AG10803 (cell line): ENCODE results near the gene CYTH3.

Source experiments
- DNase-seq: peaks from one replicate; pipeline ENCODE4 v3.0.0; 2010; ENCODE audit warnings: low read depth
- H3K4me3 ChIP-seq: 2 replicates; pipeline ENCODE4 v1.5.1; 2011; ENCODE audit warnings: mild to moderate bottlenecking, low read length, control low read depth
- TF ChIP-seq, protein P1 (sequence below): conservative IDR thresholded peaks from 2 replicates; pipeline ENCODE4 v1.5.1; 2011; ENCODE audit warnings: mild to moderate bottlenecking, low read length, control low read depth, inconsistent platforms

CYTH3 gene

GRCh38 chr7:6165521-6166320, 106.7 kb downstream of the CYTH3 start:
- DNase-seq = no peak
- TF ChIP-seq, protein P1, sequence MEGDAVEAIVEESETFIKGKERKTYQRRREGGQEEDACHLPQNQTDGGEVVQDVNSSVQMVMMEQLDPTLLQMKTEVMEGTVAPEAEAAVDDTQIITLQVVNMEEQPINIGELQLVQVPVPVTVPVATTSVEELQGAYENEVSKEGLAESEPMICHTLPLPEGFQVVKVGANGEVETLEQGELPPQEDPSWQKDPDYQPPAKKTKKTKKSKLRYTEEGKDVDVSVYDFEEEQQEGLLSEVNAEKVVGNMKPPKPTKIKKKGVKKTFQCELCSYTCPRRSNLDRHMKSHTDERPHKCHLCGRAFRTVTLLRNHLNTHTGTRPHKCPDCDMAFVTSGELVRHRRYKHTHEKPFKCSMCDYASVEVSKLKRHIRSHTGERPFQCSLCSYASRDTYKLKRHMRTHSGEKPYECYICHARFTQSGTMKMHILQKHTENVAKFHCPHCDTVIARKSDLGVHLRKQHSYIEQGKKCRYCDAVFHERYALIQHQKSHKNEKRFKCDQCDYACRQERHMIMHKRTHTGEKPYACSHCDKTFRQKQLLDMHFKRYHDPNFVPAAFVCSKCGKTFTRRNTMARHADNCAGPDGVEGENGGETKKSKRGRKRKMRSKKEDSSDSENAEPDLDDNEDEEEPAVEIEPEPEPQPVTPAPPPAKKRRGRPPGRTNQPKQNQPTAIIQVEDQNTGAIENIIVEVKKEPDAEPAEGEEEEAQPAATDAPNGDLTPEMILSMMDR = no peak
- no peak overlapping the region for H3K4me3 ChIP-seq

- DNase-seq = no peak
- H3K4me3 ChIP-seq = no peak overlapping the region
- TF ChIP-seq, protein P1 = no peak
Measured at GRCh38 chr7:6165075-6165474, 107.3 kb downstream of the CYTH3 start.

DNA sequence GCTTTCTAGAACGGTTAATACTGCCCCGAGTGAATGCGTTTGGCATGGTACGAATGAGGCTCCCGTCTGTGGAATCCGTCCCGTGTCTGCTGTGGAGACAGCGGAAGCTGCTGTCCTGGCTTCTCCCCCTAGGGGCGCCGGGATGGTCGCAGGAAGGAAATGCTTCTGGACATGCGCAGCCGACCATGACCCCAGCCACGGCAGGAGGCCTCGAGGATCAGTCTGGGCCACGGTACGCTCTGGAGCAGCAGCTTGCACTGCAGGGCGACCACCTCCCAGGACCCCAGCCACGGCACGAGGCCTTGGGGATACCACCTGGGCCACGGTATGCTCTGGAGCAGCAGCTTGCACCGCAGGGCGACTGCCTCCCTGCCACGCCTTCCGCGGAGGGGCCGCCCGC, 107.9 kb downstream of the CYTH3 start:
- H3K4me3 ChIP-seq = no peak overlapping the region
- DNase-seq = no peak
- TF ChIP-seq, protein P1 = no peak

DNA sequence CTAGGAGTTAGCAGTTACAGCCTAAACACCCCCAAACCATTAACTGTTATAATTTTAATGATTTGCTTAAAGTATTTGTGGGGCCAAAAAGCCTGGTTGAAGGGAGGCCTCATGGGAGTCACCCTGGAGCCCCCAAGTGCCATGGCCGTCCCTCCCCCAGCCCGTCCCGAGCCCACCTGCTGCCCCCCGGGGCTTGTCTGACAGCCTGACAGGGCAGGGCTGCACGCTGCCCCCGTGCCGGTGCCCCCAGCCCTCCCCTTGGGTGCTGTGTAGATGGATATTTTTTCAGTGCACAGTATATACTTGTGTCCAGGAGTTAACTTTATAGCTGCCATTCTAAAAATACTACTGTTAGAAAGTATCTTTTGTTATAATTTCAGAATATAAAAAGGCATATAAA, 108.4 kb downstream of the CYTH3 start:
- no peak overlapping the region for H3K4me3 ChIP-seq
- TF ChIP-seq, protein P1 = no peak
- no peak for DNase-seq

- H3K4me3 ChIP-seq = no peak overlapping the region
- TF ChIP-seq, protein P1 = no peak
- no peak for DNase-seq
Measured at GRCh38 chr7:6163402-6163801, 109.0 kb downstream of the CYTH3 start.

DNA sequence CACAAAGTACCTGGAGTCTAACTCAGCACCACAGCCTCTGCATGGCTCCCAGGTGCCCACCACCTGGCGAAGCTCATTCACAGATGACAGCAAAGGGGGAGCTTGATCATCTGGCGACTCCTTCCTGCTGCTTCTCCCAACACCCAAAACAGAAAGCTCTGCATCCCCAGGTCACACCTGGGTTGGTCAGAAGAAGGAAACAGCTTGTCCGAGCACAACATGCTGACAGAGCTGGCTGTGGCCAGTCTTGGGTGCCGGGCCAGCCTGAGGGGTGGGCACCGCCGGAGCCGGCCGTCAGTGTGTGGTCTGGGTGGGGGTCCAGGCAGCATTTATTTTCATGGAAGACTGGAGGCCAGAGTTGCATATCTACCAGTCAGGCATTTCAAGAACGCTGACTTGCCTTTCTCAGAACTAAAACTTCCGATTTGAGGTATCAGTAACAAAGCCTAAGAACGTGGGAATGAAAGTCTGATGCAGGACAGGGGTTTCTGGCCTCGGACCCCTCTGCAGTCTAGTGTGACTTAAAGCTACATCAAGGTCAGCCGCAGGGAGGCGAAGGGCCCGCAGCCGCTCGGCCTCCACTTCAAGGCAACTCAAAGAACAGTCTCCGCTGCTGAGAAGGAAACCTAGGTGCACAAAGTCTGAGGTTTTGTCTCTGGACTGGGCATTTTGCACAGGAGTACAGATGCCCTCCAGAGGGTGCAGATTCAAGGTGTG, 109.6 kb downstream of the CYTH3 start:
- no peak for DNase-seq
- no peak overlapping the region for H3K4me3 ChIP-seq
- TF ChIP-seq, protein P1 = no peak

DNA sequence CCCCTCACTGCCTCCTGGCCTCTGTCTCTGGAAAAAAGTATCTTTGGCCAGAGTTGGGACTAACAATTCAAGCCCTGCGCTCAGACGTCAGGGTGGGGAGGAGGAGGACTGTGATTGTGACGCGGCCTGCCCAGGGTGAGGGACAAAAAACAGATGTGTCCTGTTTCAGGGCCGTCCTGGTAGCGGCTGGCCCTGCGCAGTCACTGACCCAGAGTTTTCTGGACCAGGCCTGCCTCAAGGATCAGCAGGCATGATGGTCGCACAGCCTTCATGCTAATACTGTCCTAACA, 110.1 kb downstream of the CYTH3 start:
- H3K4me3 ChIP-seq = no peak overlapping the region
- no peak for DNase-seq
- TF ChIP-seq, protein P1 = no peak
